GM18861 (cell line): Measurements from ENCODE around the gene PEX11A.

Experiments used
- ATAC-seq: cut with Tn5 transposase; IDR thresholded peaks from one replicate; pipeline ENCODE4 v1.9.1; 2021; ENCODE audit not compliant: unreplicated experiment

PEX11A gene

GRCh38 chr15:89631902-89632264 lies 58.7 kb downstream of the PEX11A start:
- no peak for ATAC-seq
